ENCODE data around the gene SLC23A2.

Gene SLC23A2

GRCh38 chr20:4861961-4862360, 139.3 kb downstream of the SLC23A2 start:
- no peak overlapping the region for H3K4me3 ChIP-seq (ENCODE audit: low read depth, low read length)
- peaks cover 32 to 94% of the 10 kb centered on the region in 2 experiments for H3K36me3 ChIP-seq (ENCODE audit: control insufficient read depth in 2 of 2, insufficient read depth in 1 of 2, low read length in 2 of 2)
- no peak overlapping the region for H3K27ac ChIP-seq (ENCODE audit: extremely low read depth, low read depth, low read length)
- TF ChIP-seq ZFP69B (tag by site-specific recombination; IDR thresholded peaks at IDR 0.05) (no peak), REST (tag by site-specific recombination; IDR thresholded peaks at IDR 0.05) (peak; percentile 28; the same call in 1 of the 2 replicates)
- CTCF ChIA-PET = interaction anchor here (0.6 kb wide), 1 partner anchor 1223 kb away, joined by 3 read pairs; no protein-coding TSS in a partner anchor
- H3K4me1 ChIP-seq (ENCODE audit: control insufficient read depth, insufficient read depth, low read length) = no peaks in the 10 kb centered on the region
- POLR2A ChIA-PET = no interaction called here
- H3K9me3 ChIP-seq (ENCODE audit: control insufficient read depth, insufficient read depth, low read depth, low read length) = no peaks in the 10 kb centered on the region

DNA sequence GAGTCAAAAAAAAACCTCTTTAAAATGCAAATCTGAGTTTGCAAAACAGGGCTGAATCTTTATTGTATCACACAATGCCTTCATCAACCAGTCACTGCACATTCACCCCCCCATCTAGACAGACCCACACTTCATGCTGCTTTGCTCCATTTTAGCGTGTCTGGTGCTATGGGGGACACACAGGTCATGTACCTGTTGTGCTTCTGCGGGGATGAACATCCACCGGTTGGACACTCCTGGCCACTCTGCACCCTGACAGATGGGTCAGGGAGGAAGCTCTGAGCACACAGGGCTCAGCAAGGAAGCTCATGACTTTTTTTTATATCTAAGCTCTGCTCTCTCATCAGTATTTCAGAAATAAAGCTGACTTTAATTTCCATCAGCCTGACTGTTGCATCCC, 143.3 kb downstream of the SLC23A2 start:
- no peak overlapping the region for H3K27ac ChIP-seq (ENCODE audit: extremely low read depth, low read depth, low read length)
- no peaks in the 10 kb centered on the region for H3K9me3 ChIP-seq (ENCODE audit: control insufficient read depth, insufficient read depth, low read depth, low read length)
- H3K36me3 ChIP-seq (ENCODE audit: control insufficient read depth in 2 of 2, insufficient read depth in 1 of 2, low read length in 2 of 2) = peaks cover 32 to 99% of the 10 kb centered on the region in 2 experiments
- no peaks in the 10 kb centered on the region for H3K4me1 ChIP-seq (ENCODE audit: control insufficient read depth, insufficient read depth, low read length)
- no peak for TF ChIP-seq ZNF16 (tag by site-specific recombination; IDR thresholded peaks at IDR 0.05; ENCODE audit: low read depth)
- TF ChIP-seq SCRT1 (tag by site-specific recombination; IDR thresholded peaks at IDR 0.05; ENCODE audit: borderline replicate concordance) = peak; percentile 74; the same call in 1 of the 2 replicates
- POLR2A ChIA-PET = no interaction called here
- no peak overlapping the region for H3K4me3 ChIP-seq (ENCODE audit: low read depth, low read length)
- CTCF ChIA-PET = interaction anchor here (0.7 kb wide), 1 partner anchor 19 kb away, joined by 3 read pairs; no protein-coding TSS in a partner anchor

GRCh38 chr20:4856022-4856755, 145.1 kb downstream of the SLC23A2 start:
- CTCF ChIA-PET = no interaction called here
- TF ChIP-seq ZNF211 (tag by site-specific recombination; IDR thresholded peaks at IDR 0.05; ENCODE audit: low read depth) (no peak), ZSCAN16 (tag by site-specific recombination; IDR thresholded peaks at IDR 0.05) (no peak), PRDM1 (tag by site-specific recombination; IDR thresholded peaks at IDR 0.05) (no peak), ZNF473 (tag by site-specific recombination; IDR thresholded peaks at IDR 0.05) (no peak), ZNF664 (tag by site-specific recombination; IDR thresholded peaks at IDR 0.05) (no peak), TCF7L2 (IDR thresholded peaks at IDR 0.05; ENCODE audit: borderline replicate concordance, low read depth, low read length) (no peak), ZNF513 (tag by site-specific recombination; IDR thresholded peaks at IDR 0.05) (no peak), ZNF341 (tag by site-specific recombination; IDR thresholded peaks at IDR 0.05; ENCODE audit: low read depth) (no peak), ZNF747 (tag by site-specific recombination; IDR thresholded peaks at IDR 0.05) (no peak), ZFP41 (tag by site-specific recombination; IDR thresholded peaks at IDR 0.05; ENCODE audit: borderline replicate concordance) (no peak), OSR2 (tag by site-specific recombination; IDR thresholded peaks at IDR 0.05) (no peak), ZNF138 (tag by site-specific recombination; IDR thresholded peaks at IDR 0.05; ENCODE audit: borderline replicate concordance) (no peak), ZNF510 (tag by site-specific recombination; IDR thresholded peaks at IDR 0.05; ENCODE audit: insufficient replicate concordance) (no peak), ZBTB6 (tag by site-specific recombination; IDR thresholded peaks at IDR 0.05) (no peak), ZFHX2 (tag by site-specific recombination; conservative IDR thresholded peaks at IDR 0.05) (no peak)
- TF ChIP-seq, protein P1, sequence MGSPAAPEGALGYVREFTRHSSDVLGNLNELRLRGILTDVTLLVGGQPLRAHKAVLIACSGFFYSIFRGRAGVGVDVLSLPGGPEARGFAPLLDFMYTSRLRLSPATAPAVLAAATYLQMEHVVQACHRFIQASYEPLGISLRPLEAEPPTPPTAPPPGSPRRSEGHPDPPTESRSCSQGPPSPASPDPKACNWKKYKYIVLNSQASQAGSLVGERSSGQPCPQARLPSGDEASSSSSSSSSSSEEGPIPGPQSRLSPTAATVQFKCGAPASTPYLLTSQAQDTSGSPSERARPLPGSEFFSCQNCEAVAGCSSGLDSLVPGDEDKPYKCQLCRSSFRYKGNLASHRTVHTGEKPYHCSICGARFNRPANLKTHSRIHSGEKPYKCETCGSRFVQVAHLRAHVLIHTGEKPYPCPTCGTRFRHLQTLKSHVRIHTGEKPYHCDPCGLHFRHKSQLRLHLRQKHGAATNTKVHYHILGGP (tag by site-specific recombination; IDR thresholded peaks at IDR 0.05) = no peak

More at GRCh38 chr20:4856022-4856755, 145.1 kb downstream of the SLC23A2 start:
- Histone ChIP-seq H3K27ac (ENCODE audit: extremely low read depth, low read depth, low read length) (no peak overlapping the region), H3K4me1 (ENCODE audit: control insufficient read depth, insufficient read depth, low read length) (no peaks in the 10 kb centered on the region), H3K9me3 (ENCODE audit: control insufficient read depth, insufficient read depth, low read depth, low read length) (no peaks in the 10 kb centered on the region), H3K36me3 (ENCODE audit: control insufficient read depth in 2 of 2, insufficient read depth in 1 of 2, low read length in 2 of 2) (peaks cover 28 to 86% of the 10 kb centered on the region in 2 experiments), H3K4me3 (ENCODE audit: low read depth, low read length) (no peak overlapping the region)
- POLR2A ChIA-PET = no interaction called here

Data from HEK293 (cell line).